ENCODE measurements around the gene ZNF607. TPM values are rescaled to one million over a fixed set of nuclear protein-coding genes. Genes with fewer than 3 reads are reported as not detected.

ZNF607 gene
- total and polyA plus RNA-seq, 2 of the 8 experiments (the other 6 are each of a cell fraction or from before 2014, with no cell fraction given), result 6.7 to 15.9 TPM

- CTCF ChIA-PET (ENCODE audit: partially characterized antibody), result no interaction called here
- no peak overlapping the region for H3K56ac ChIP-seq (replicated peaks; ENCODE audit: insufficient read length, low read depth, low read length)
- H3K4me2 ChIP-seq (ENCODE audit: insufficient read depth in 1 of 2, low read depth in 2 of 2, low read length in 2 of 2), result peak overlapping the region; percentile 72 to 82
- TF ChIP-seq KDM4A (IDR thresholded peaks at IDR 0.05; ENCODE audit: low read depth, low read length, severe bottlenecking) (no peak), ATF3 (IDR thresholded peaks at IDR 0.05; ENCODE audit: insufficient read depth, low read depth, low read length) (no peak), EZH2 (IDR thresholded peaks at IDR 0.05; ENCODE audit: low read depth, low read length, severe bottlenecking) (no peak), SUZ12 (IDR thresholded peaks at IDR 0.05; ENCODE audit: low read length) (no peak), POU5F1 (IDR thresholded peaks at IDR 0.05; ENCODE audit: low read depth, low read length) (no peak), BCL11A (IDR thresholded peaks at IDR 0.05; ENCODE audit: low read depth in 2 of 2, low read length in 2 of 2) (no peak), CBX8 (IDR thresholded peaks at IDR 0.05; ENCODE audit: borderline replicate concordance, low read depth, low read length) (no peak), RBBP5 (IDR thresholded peaks at IDR 0.05; ENCODE audit: borderline replicate concordance, low read depth, low read length) (no peak), HDAC6 (IDR thresholded peaks at IDR 0.05; ENCODE audit: low read depth, low read length) (no peak)
- peaks cover 0 to 36% of the 10 kb centered on the region in 2 experiments; a peak in 2 of 4 replicates for H3K79me2 ChIP-seq (ENCODE audit: control insufficient read depth in 1 of 2, insufficient read depth in 2 of 2, low read length in 2 of 2)
- H3K4ac ChIP-seq (replicated peaks; ENCODE audit: insufficient read length, low read depth, low read length), result no peak overlapping the region
- DNase-seq (ENCODE audit: low read depth in 1 of 2, low spot score in 2 of 2), result no peak
- peaks cover 2% of the 10 kb centered on the region for H3K23me2 ChIP-seq (ENCODE audit: low read depth, low read length)
- no peak overlapping the region for H2AK5ac ChIP-seq (ENCODE audit: low read depth, low read length)
- H2BK12ac ChIP-seq (ENCODE audit: low read depth, low read length), result no peak overlapping the region
- no peak overlapping the region for H2BK5ac ChIP-seq (ENCODE audit: low read depth, low read length)
- no peaks in the 10 kb centered on the region for H3K9me3 ChIP-seq (ENCODE audit: insufficient read depth in 2 of 2, low read depth in 1 of 2, low read length in 1 of 2)
- no peak overlapping the region for H3K18ac ChIP-seq (ENCODE audit: extremely low read depth, low read length)
- H3K9ac ChIP-seq (replicated peaks in 1 of 4; ENCODE audit: extremely low read depth in 1 of 4, low read depth in 3 of 4, low read length in 3 of 4), result peak overlapping the region in 2 of 4 experiments; percentile 32 to 57; a peak in 4 of 7 replicates
- H3K4me1 ChIP-seq (replicated peaks in 1 of 4; ENCODE audit: control insufficient read depth in 3 of 4, insufficient read depth in 4 of 4, low read length in 3 of 4), result peaks cover 0 to 9% (median under 1%) of the 10 kb centered on the region in 4 experiments; a peak in 2 of 7 replicates
- no peak overlapping the region for H2AFZ ChIP-seq (ENCODE audit: low read length)
- H2BK15ac ChIP-seq (ENCODE audit: low read length), result no peak overlapping the region
- no peak overlapping the region for H4K8ac ChIP-seq (ENCODE audit: extremely low read depth, insufficient read depth, low read length)
- H3K36me3 ChIP-seq (ENCODE audit: control insufficient read depth in 2 of 4, insufficient read depth in 4 of 4, low read length in 3 of 4), result peaks cover 0 to 7% (median 0%) of the 10 kb centered on the region in 4 experiments; a peak in 2 of 8 replicates
- H3K79me1 ChIP-seq (ENCODE audit: low read depth, low read length), result no peaks in the 10 kb centered on the region
- no peak overlapping the region for H3K23ac ChIP-seq (ENCODE audit: insufficient read length)
- no peak for FAIRE-seq
- no peak overlapping the region for H4K91ac ChIP-seq (replicated peaks; ENCODE audit: insufficient read length, low read length)
- H3K4me3 ChIP-seq (ENCODE audit: extremely low read depth in 1 of 4, insufficient read depth in 2 of 4, low read depth in 3 of 4, low read length in 4 of 4), result peak overlapping the region; percentile 82 to 93 (median 89)
- H2BK120ac ChIP-seq (replicated peaks; ENCODE audit: low read depth, low read length), result no peak overlapping the region
- no peaks in the 10 kb centered on the region for H3K27me3 ChIP-seq (replicated peaks in 1 of 4; ENCODE audit: control insufficient read depth in 3 of 4, extremely low read depth in 1 of 4, insufficient read depth in 3 of 4, low read length in 3 of 4)
- H4K20me1 ChIP-seq (replicated peaks in 1 of 2; ENCODE audit: control insufficient read depth in 1 of 2, insufficient read depth in 2 of 2, low read length in 2 of 2), result peaks cover 0 to 2% of the 10 kb centered on the region in 2 experiments
- no peak overlapping the region for H3K27ac ChIP-seq (ENCODE audit: low read depth, low read length)
- no peak overlapping the region for H3K14ac ChIP-seq (ENCODE audit: insufficient read length)
- WGBS, 2 experiments (ENCODE audit: extremely low coverage in 1 of 2, insufficient coverage in 1 of 2, insufficient read length in 1 of 2, insufficient replicate concordance in 2 of 2, low coverage in 1 of 2, low lambda C conversion rate in 2 of 2, missing lambda C conversion rate in 1 of 2), result 36% methylated on average over 10 of the region's 10 CpGs; no CpG with 5 or more reads in 1 of the 2 experiments
- H2BK20ac ChIP-seq (ENCODE audit: low read length), result no peak overlapping the region
- POLR2A ChIA-PET (ENCODE audit: partially characterized antibody), result no interaction called here
- H4K5ac ChIP-seq (ENCODE audit: insufficient read length, low read depth, low read length), result no peak overlapping the region
Measured at GRCh38 chr19:37718304-37718703, 1.3 kb downstream of the ZNF607 start.
